ENCODE data around the gene TMBIM1. TPM values are rescaled to one million over a fixed set of nuclear protein-coding genes. Genes with fewer than 3 reads are reported as not detected.

The TMBIM1 gene
- total and polyA plus RNA-seq, 9 of the 15 experiments (the other 6 are each of a cell fraction or from before 2014, with no cell fraction given) = 14.2 to 105 (median 47.0) TPM

DNA sequence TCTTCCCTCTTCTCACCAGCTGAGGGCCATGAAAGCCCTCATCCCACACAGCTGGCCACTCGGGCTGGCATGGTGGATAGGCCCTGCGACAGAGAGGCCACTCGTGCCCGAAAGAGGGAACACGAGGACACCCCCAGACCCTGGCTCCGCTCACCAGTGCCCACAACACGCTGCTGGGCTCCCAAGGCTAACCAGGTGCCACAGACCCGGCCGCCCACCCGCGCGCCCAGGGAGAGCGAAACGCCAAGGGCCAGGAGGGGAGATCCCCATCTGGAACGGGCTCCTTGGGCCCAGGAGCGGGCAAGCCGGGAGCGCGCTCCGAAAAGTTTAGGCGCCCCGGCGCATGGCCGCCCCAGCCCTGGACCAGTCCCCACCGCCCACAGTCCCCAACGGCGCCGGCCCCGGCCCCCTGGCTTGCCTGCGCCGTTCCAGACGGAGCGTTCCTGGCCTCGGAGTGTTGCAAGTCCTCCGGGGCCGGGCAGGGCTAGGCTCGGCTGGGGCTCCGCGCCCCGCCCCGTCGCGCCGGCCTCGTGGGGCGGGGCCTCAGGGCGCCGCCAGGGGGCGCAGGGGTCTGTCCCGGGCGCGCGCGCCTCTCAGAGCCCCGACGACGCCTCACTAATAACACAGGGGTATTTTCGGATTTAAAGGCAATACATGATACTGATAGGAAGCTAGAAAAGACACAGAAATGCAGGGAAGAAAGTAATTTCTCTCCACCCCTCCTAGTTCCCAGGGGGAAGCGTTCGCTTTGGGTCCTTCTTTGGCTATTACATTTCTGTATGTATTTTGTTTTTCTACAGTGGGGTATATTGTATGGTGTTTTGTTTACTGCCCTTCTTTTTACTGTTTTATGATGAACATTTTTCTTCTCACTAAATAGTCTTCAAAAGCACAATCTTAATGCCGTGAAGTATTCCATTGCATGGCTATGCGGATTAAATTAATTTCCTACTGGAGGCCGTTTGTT lies at the start of gene TMBIM1 (continued):
- TF ChIP-seq, protein P1, sequence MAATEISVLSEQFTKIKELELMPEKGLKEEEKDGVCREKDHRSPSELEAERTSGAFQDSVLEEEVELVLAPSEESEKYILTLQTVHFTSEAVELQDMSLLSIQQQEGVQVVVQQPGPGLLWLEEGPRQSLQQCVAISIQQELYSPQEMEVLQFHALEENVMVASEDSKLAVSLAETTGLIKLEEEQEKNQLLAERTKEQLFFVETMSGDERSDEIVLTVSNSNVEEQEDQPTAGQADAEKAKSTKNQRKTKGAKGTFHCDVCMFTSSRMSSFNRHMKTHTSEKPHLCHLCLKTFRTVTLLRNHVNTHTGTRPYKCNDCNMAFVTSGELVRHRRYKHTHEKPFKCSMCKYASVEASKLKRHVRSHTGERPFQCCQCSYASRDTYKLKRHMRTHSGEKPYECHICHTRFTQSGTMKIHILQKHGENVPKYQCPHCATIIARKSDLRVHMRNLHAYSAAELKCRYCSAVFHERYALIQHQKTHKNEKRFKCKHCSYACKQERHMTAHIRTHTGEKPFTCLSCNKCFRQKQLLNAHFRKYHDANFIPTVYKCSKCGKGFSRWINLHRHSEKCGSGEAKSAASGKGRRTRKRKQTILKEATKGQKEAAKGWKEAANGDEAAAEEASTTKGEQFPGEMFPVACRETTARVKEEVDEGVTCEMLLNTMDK (IDR thresholded peaks at IDR 0.05; ENCODE audit: borderline replicate concordance, insufficient read depth, low read depth, low read length, poor library complexity, severe bottlenecking) = peak; percentile 94
- no peak for TF ChIP-seq DIDO1 (tag; IDR thresholded peaks at IDR 0.05; ENCODE audit: low read depth)
- TF ChIP-seq NELFE (IDR thresholded peaks at IDR 0.05; ENCODE audit: insufficient read depth, insufficient read length) = no peak
- TF ChIP-seq, protein P2, sequence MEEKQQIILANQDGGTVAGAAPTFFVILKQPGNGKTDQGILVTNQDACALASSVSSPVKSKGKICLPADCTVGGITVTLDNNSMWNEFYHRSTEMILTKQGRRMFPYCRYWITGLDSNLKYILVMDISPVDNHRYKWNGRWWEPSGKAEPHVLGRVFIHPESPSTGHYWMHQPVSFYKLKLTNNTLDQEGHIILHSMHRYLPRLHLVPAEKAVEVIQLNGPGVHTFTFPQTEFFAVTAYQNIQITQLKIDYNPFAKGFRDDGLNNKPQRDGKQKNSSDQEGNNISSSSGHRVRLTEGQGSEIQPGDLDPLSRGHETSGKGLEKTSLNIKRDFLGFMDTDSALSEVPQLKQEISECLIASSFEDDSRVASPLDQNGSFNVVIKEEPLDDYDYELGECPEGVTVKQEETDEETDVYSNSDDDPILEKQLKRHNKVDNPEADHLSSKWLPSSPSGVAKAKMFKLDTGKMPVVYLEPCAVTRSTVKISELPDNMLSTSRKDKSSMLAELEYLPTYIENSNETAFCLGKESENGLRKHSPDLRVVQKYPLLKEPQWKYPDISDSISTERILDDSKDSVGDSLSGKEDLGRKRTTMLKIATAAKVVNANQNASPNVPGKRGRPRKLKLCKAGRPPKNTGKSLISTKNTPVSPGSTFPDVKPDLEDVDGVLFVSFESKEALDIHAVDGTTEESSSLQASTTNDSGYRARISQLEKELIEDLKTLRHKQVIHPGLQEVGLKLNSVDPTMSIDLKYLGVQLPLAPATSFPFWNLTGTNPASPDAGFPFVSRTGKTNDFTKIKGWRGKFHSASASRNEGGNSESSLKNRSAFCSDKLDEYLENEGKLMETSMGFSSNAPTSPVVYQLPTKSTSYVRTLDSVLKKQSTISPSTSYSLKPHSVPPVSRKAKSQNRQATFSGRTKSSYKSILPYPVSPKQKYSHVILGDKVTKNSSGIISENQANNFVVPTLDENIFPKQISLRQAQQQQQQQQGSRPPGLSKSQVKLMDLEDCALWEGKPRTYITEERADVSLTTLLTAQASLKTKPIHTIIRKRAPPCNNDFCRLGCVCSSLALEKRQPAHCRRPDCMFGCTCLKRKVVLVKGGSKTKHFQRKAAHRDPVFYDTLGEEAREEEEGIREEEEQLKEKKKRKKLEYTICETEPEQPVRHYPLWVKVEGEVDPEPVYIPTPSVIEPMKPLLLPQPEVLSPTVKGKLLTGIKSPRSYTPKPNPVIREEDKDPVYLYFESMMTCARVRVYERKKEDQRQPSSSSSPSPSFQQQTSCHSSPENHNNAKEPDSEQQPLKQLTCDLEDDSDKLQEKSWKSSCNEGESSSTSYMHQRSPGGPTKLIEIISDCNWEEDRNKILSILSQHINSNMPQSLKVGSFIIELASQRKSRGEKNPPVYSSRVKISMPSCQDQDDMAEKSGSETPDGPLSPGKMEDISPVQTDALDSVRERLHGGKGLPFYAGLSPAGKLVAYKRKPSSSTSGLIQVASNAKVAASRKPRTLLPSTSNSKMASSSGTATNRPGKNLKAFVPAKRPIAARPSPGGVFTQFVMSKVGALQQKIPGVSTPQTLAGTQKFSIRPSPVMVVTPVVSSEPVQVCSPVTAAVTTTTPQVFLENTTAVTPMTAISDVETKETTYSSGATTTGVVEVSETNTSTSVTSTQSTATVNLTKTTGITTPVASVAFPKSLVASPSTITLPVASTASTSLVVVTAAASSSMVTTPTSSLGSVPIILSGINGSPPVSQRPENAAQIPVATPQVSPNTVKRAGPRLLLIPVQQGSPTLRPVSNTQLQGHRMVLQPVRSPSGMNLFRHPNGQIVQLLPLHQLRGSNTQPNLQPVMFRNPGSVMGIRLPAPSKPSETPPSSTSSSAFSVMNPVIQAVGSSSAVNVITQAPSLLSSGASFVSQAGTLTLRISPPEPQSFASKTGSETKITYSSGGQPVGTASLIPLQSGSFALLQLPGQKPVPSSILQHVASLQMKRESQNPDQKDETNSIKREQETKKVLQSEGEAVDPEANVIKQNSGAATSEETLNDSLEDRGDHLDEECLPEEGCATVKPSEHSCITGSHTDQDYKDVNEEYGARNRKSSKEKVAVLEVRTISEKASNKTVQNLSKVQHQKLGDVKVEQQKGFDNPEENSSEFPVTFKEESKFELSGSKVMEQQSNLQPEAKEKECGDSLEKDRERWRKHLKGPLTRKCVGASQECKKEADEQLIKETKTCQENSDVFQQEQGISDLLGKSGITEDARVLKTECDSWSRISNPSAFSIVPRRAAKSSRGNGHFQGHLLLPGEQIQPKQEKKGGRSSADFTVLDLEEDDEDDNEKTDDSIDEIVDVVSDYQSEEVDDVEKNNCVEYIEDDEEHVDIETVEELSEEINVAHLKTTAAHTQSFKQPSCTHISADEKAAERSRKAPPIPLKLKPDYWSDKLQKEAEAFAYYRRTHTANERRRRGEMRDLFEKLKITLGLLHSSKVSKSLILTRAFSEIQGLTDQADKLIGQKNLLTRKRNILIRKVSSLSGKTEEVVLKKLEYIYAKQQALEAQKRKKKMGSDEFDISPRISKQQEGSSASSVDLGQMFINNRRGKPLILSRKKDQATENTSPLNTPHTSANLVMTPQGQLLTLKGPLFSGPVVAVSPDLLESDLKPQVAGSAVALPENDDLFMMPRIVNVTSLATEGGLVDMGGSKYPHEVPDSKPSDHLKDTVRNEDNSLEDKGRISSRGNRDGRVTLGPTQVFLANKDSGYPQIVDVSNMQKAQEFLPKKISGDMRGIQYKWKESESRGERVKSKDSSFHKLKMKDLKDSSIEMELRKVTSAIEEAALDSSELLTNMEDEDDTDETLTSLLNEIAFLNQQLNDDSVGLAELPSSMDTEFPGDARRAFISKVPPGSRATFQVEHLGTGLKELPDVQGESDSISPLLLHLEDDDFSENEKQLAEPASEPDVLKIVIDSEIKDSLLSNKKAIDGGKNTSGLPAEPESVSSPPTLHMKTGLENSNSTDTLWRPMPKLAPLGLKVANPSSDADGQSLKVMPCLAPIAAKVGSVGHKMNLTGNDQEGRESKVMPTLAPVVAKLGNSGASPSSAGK (IDR thresholded peaks at IDR 0.05) = peak; percentile 31; the same call in 1 of the 2 replicates
- TF ChIP-seq MCM5 (IDR thresholded peaks at IDR 0.05; ENCODE audit: low read depth) = no peak
- TF ChIP-seq HMG20B (CRISPR knock-in tag; IDR thresholded peaks at IDR 0.05) = no peak
- TF ChIP-seq ZNF444 (CRISPR knock-in tag; IDR thresholded peaks at IDR 0.05) = no peak
- no peak for TF ChIP-seq ZNF586 (CRISPR knock-in tag; conservative IDR thresholded peaks at IDR 0.05)
- no peak for TF ChIP-seq ZNF324 (CRISPR knock-in tag; IDR thresholded peaks at IDR 0.05)
- TF ChIP-seq CXXC5 (CRISPR knock-in tag; IDR thresholded peaks at IDR 0.05) = peak; percentile 85
- no peak for TF ChIP-seq NBN (IDR thresholded peaks at IDR 0.05; ENCODE audit: low read depth)
- peak; percentile 83 for TF ChIP-seq MYC (IDR thresholded peaks at IDR 0.05; ENCODE audit: low read depth, low read length)
- no peak for TF ChIP-seq MYC (CRISPR knock-in tag; IDR thresholded peaks at IDR 0.05; ENCODE audit: borderline replicate concordance, low read depth)
